K562 (cell line): ENCODE measurements around the gene ARHGAP22. TPM values are rescaled to one million over a fixed set of nuclear protein-coding genes. Genes with fewer than 3 reads are reported as not detected.

Source experiments
- ATAC-seq: fragments of 200-7000 bp; cut with Tn5 transposase; 3 replicates; pipeline ENCODE4 v1.9.1; 2020; ENCODE audit warnings: moderate library complexity
- BruUV-seq: library from RNA; stranded (reverse); fragments of 400-500 nt; replicated peaks from 2 replicates; lab custom pipeline; 2021; lab: Mats Ljungman, UMichigan
- CTCF ChIA-PET: fragments of 300-600 bp; formaldehyde crosslinking; extraction: SDS; loops from one replicate; lab custom pipeline; 2021; ENCODE audit warnings: low intra/inter-chr PET ratio; lab: Yijun Ruan, JAX
- POLR2A ChIA-PET: fragments of 300-600, 350-650 bp; sonication (Branson Sonifier 250); formaldehyde crosslinking; extraction: SDS; loops from one replicate; lab custom pipeline; 2021; ENCODE audit warnings: antibody characterized with exemption, inconsistent platforms; lab: Yijun Ruan, JAX
- DNase-seq, 4 experiments: peaks; one replicate each; pipeline versions ENCODE4 v3.0.0 to v3.0.0-alpha.2; 2011 to 2018; ENCODE audit warnings: low spot score in 3 of 4, mixed read lengths in 3 of 4; ENCODE audit errors: extremely low read depth in 1 of 4
- FAIRE-seq: peaks from 2 replicates; lab custom pipeline; 2011; peaks lifted over from hg19 to GRCh38; lab: Jason Lieb, UNC
- H2AFZ ChIP-seq: 2 replicates; pipeline ENCODE4 v1.6.0; 2011; ENCODE audit warnings: low read depth, low read length, control low read depth, inconsistent platforms
- H3K27ac ChIP-seq: fragments of 200-600 bp; 3 replicates; pipeline ENCODE4 v1.8.0; 2011; ENCODE audit warnings: low read depth, mild to moderate bottlenecking, control low read depth, inconsistent platforms, low read length, moderate library complexity, mixed read lengths; ENCODE audit errors: extremely low read depth
- H3K27me3 ChIP-seq, 2 experiments: fragments of 300-600 bp in 1 of 2; 2 replicates in 1 of 2; 3 replicates in 1 of 2; pipeline versions ENCODE4 v1.6.0 to v1.8.0; 2011; ENCODE audit warnings: inconsistent platforms in 2 of 2, low read length in 2 of 2, mild to moderate bottlenecking in 1 of 2, mixed read lengths in 1 of 2, moderate library complexity in 1 of 2; ENCODE audit not compliant: control insufficient read depth in 2 of 2, insufficient read depth in 2 of 2
- H3K36me3 ChIP-seq: fragments of 300-600 bp; 3 replicates; pipeline ENCODE4 v1.8.0; 2011; ENCODE audit warnings: mild to moderate bottlenecking, low read length, inconsistent platforms; ENCODE audit not compliant: control insufficient read depth, insufficient read depth
- H3K4me1 ChIP-seq, 2 experiments: fragments of 200-600 bp in 1 of 2; replicated peaks in 1 of 2; 2 replicates in 1 of 2; 3 replicates in 1 of 2; pipeline versions ENCODE4 v1.5.1 to v1.8.0; 2011; ENCODE audit warnings: inconsistent platforms in 2 of 2, low read length in 2 of 2, mild to moderate bottlenecking in 1 of 2, mixed read lengths in 1 of 2, moderate library complexity in 1 of 2; ENCODE audit not compliant: control insufficient read depth in 2 of 2, insufficient read depth in 2 of 2
- H3K4me2 ChIP-seq: 2 replicates; pipeline ENCODE4 v1.6.1; 2011; ENCODE audit warnings: low read length, control low read depth, inconsistent platforms, mixed read lengths; ENCODE audit not compliant: insufficient read depth
- H3K4me3 ChIP-seq: fragments of 200-600 bp; sonication (generic), shearing (Covaris generic); 2 replicates; pipeline ENCODE4 v1.5.1; 2016; ENCODE audit warnings: control low read depth, inconsistent platforms
- H3K79me2 ChIP-seq: fragments of 200-600 bp; 3 replicates; pipeline ENCODE4 v1.8.0; 2011; ENCODE audit warnings: low read length, inconsistent platforms; ENCODE audit not compliant: control insufficient read depth, insufficient read depth
- H3K9ac ChIP-seq, 2 experiments: 2 replicates each; pipeline versions ENCODE4 v1.6.0 to v1.6.1; 2011; ENCODE audit warnings: low read depth in 2 of 2, low read length in 2 of 2, control low read depth in 1 of 2, inconsistent platforms in 1 of 2, mild to moderate bottlenecking in 1 of 2, mixed read lengths in 1 of 2; ENCODE audit not compliant: insufficient read depth in 1 of 2
- H3K9me1 ChIP-seq: one replicate; pipeline ENCODE4 v1.6.0; 2011; ENCODE audit warnings: inconsistent platforms, mild to moderate bottlenecking, low read length, moderate library complexity; ENCODE audit not compliant: control insufficient read depth, insufficient read depth
- H3K9me3 ChIP-seq: replicated peaks from 2 replicates; pipeline ENCODE4 v1.5.1; 2011; ENCODE audit warnings: low read depth, low read length, inconsistent platforms; ENCODE audit not compliant: control insufficient read depth, insufficient read depth
- H4K20me1 ChIP-seq: replicated peaks from 2 replicates; pipeline ENCODE4 v1.6.1; 2011; ENCODE audit warnings: low read length, inconsistent platforms, mixed read lengths; ENCODE audit not compliant: control insufficient read depth, insufficient read depth
- ADNP ChIP-seq: fragments of 200-800 bp; sonication (Bioruptor generic); IDR thresholded peaks from 2 replicates; pipeline ENCODE4 v1.6.1; 2016; ENCODE audit warnings: missing genetic modification characterization, missing compliant biosample characterization
- BCOR ChIP-seq: fragments of 450-650 bp; IDR thresholded peaks from 2 replicates; pipeline ENCODE4 v1.6.1; 2016
- FOXJ2 ChIP-seq: fragments of 200-800 bp; sonication (Bioruptor generic); IDR thresholded peaks from 2 replicates; pipeline ENCODE4 v1.6.1; 2016; ENCODE audit warnings: missing genetic modification characterization, missing compliant biosample characterization
- RBM15 ChIP-seq: fragments of 200-400 bp; formaldehyde crosslinking; IDR thresholded peaks from 2 replicates; pipeline ENCODE4 v1.6.1; 2018; ENCODE audit warnings: mild to moderate bottlenecking, low read length, moderate library complexity; ENCODE audit not compliant: insufficient read depth
- RBM25 ChIP-seq: fragments of 200-400 bp; formaldehyde crosslinking; IDR thresholded peaks from 2 replicates; pipeline ENCODE4 v1.6.1; 2018; ENCODE audit warnings: low read length, low read depth, moderate library complexity; ENCODE audit not compliant: severe bottlenecking
- ZFP30 ChIP-seq: fragments of 250-450 bp; sonication (Bioruptor Pico); IDR thresholded peaks from 2 replicates; pipeline ENCODE4 v1.8.0; 2022; ENCODE audit warnings: moderate library complexity, mild to moderate bottlenecking, inconsistent platforms, borderline replicate concordance
- ZFP36 ChIP-seq: fragments of 150-350 bp; IDR thresholded peaks from 2 replicates; pipeline ENCODE4 v1.6.1; 2018; ENCODE audit warnings: low read length, low read depth; ENCODE audit not compliant: partially characterized antibody
- ZKSCAN3 ChIP-seq: fragments of 250-450 bp; sonication (Bioruptor Pico); IDR thresholded peaks from 2 replicates; pipeline ENCODE4 v1.4.0; 2020
- WGBS: fragments of 100-300 bp; shearing (Covaris generic); methylation state at CpG from one replicate; pipeline ENCODE4 v1.1.6; 2016; ENCODE audit warnings: low coverage, mixed read lengths; ENCODE audit not compliant: insufficient coverage; ENCODE audit errors: missing lambda C conversion rate; 5-methylcytosine and 5-hydroxymethylcytosine counted together
- in situ Hi-C: fragments of 300-500 bp; cut with MboI; formaldehyde crosslinking; loops from 4 replicates; pipeline ENCODE4 v1.15.0; 2018; ENCODE audit warnings: inconsistent platforms, mixed read lengths
- intact Hi-C: fragments of 100-400 bp; cut with micrococcal nuclease; formaldehyde crosslinking; loops from 2 replicates; pipeline ENCODE4 v1.14.2; 2022
- polyA plus RNA-seq, 8 experiments: library from polyadenylated mRNA; depleted of rRNA in 4 of 8; stranded (reverse) in 5 of 8; unstranded in 3 of 8; fragments of >200 nt; fragmentation: Nextera tagmentation in 2 of 8; fragmentation: Illumina TruSeq in 1 of 8; extraction: Ambion mirVana in 2 of 8; extraction: Trizol in 1 of 8; gene quantifications; 2 replicates each; pipeline versions ENCODE4 v1.2.1 to v1.2.3, GENCODE V29; 2011 to 2014; ENCODE audit warnings: inconsistent platforms in 1 of 8, missing spikeins in 1 of 8
- total RNA-seq, 7 experiments: library from RNA; depleted of rRNA in 6 of 7; stranded (reverse); fragments of >200 nt in 6 of 7; fragmentation: Illumina TruSeq in 2 of 7; extraction: Trizol in 2 of 7; gene quantifications; 2 replicates each; pipeline versions ENCODE4 v1.2.1 to v1.2.3, GENCODE V29; 2011 to 2021; ENCODE audit warnings: low replicate concordance in 1 of 7
- TF ChIP-seq, protein P1 (sequence below), 3 experiments: IDR thresholded peaks in 2 of 3; conservative IDR thresholded peaks in 1 of 3; 2 replicates each; pipeline ENCODE4 v1.5.1; 2011 to 2012; ENCODE audit warnings: low read length in 3 of 3, mild to moderate bottlenecking in 3 of 3, control low read depth in 2 of 3, improper control_type of control experiment in 1 of 3, inconsistent platforms in 1 of 3, low read depth in 1 of 3, mixed read lengths in 1 of 3, moderate library complexity in 1 of 3; ENCODE audit not compliant: insufficient read depth in 2 of 3

ARHGAP22 gene
- total and polyA plus RNA-seq, 9 of the 15 experiments (the other 6 are each of a cell fraction or from before 2014, with no cell fraction given), result 1.3 to 28.1 (median 12.7) TPM

DNA sequence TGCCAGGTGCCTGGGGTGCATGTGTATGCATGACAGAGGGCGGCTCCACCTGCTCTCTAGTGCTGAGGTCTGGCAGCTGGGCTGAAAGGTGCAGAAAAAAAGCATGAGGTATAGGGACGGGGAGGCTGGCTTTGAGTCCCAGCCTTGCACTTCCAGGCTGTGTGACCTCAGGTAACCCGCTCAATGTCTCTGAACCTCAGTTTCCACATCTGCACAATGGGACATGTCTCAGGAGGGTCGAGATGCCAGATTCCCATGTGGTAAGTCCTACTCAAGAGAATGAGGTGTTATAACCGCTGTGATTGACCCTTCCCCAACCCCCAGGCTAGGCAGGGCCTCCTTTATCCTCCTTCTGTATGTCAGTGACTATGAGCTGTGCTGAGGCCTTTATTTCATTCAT lies 48.8 kb downstream of the ARHGAP22 start:
- Histone ChIP-seq H3K4me2 (no peak overlapping the region), H3K4me3 (no peak overlapping the region), H3K79me2 (no peaks in the 10 kb centered on the region), H3K9me3 (no peaks in the 10 kb centered on the region), H3K27me3 (peaks cover 0 to 17% of the 10 kb centered on the region in 2 experiments; a peak in 3 of 5 replicates), H3K36me3 (no peaks in the 10 kb centered on the region), H3K27ac (no peak overlapping the region), H3K9me1 (no peaks in the 10 kb centered on the region), H3K4me1 (no peaks in the 10 kb centered on the region), H3K9ac (no peak overlapping the region), H2AFZ (no peak overlapping the region), H4K20me1 (no peaks in the 10 kb centered on the region)
- ChIA-PET CTCF (no interaction called here), POLR2A (no interaction called here)
- FAIRE-seq (no peak), ATAC-seq (no peak), DNase-seq (no peak)
- TF ChIP-seq ZFP36, result peak; percentile 51
- no peak for TF ChIP-seq ZFP30
- TF ChIP-seq ADNP (tag), result 0 out of 2 replicates have a peak, but pooled peaks have one; percentile 24
- TF ChIP-seq RBM25, result peak; percentile 85
- TF ChIP-seq BCOR, result 0 out of 2 replicates have a peak, but pooled peaks have one; percentile 25
- no TSS peak for BruUV-seq
- intact Hi-C loops (no loop called here), in situ Hi-C loops (no loop called here)
- 2% methylated on average over 5 of the region's 5 CpGs for WGBS

DNA sequence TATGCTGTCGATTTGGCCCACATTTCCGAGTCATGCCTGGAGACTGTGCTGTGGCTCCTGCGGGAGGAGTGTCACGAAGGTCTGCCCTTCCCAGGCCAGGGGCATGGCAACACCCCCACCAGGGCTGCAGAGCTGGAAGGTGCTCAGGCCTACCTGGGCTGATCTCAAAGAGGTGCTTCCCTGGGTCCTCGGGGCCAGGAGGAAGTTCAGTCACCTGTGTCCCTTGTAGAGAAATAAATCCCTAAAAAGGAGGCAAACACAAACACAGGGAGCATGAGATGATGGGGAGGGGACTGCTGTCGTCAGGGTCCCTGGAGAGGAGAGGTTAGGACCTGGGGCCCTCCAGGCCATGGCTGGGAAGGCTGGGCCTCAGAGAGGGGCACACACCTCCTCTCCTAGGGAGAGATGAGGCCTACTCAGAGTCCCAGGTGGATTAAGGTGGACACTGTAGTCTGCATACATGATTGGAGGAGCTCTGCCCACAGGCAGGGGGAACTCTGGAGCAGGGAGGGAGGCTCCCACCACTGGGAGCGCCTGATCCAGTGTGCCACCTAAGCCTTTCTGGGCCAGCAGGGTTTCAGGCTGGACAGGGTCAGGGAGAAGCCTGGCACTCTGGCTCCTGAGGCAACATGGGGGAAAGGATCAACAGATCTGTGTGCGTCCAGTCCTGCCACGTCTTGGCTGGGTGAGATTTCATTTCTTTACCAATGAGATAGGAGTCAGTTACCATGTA lies 49.4 kb downstream of the ARHGAP22 start:
- ChIA-PET CTCF (no interaction called here), POLR2A (no interaction called here)
- no peaks in the 10 kb centered on the region for H3K9me3 ChIP-seq
- intact Hi-C loops (no loop called here), in situ Hi-C loops (no loop called here)
- peak overlapping the region in 1 of 2 experiments; percentile 23; a peak in 1 of 4 replicates for H3K9ac ChIP-seq
- no peak overlapping the region for H3K4me2 ChIP-seq
- H3K9me1 ChIP-seq, result no peaks in the 10 kb centered on the region
- ATAC-seq (no peak), DNase-seq (no peak), FAIRE-seq (no peak)
- peaks cover 0 to 18% of the 10 kb centered on the region in 2 experiments; a peak in 3 of 5 replicates for H3K27me3 ChIP-seq
- no TSS peak for BruUV-seq
- H3K36me3 ChIP-seq, result no peaks in the 10 kb centered on the region
- no peak overlapping the region for H2AFZ ChIP-seq
- H3K4me3 ChIP-seq, result no peak overlapping the region
- no peaks in the 10 kb centered on the region for H4K20me1 ChIP-seq
- 2% methylated on average over 9 of the region's 9 CpGs for WGBS
- TF ChIP-seq, protein P1, sequence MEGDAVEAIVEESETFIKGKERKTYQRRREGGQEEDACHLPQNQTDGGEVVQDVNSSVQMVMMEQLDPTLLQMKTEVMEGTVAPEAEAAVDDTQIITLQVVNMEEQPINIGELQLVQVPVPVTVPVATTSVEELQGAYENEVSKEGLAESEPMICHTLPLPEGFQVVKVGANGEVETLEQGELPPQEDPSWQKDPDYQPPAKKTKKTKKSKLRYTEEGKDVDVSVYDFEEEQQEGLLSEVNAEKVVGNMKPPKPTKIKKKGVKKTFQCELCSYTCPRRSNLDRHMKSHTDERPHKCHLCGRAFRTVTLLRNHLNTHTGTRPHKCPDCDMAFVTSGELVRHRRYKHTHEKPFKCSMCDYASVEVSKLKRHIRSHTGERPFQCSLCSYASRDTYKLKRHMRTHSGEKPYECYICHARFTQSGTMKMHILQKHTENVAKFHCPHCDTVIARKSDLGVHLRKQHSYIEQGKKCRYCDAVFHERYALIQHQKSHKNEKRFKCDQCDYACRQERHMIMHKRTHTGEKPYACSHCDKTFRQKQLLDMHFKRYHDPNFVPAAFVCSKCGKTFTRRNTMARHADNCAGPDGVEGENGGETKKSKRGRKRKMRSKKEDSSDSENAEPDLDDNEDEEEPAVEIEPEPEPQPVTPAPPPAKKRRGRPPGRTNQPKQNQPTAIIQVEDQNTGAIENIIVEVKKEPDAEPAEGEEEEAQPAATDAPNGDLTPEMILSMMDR (IDR thresholded peaks at IDR 0.05 in 2 of 3, conservative IDR thresholded peaks at IDR 0.05 in 1 of 3; ENCODE audit: insufficient read depth in 2 of 3, low read depth in 1 of 3, low read length in 3 of 3), result 0 out of 6 replicates have a peak, but pooled peaks of 1 of the 3 experiments have one; percentile 20
- TF ChIP-seq RBM15 (no peak), FOXJ2 (tag) (no peak), ZKSCAN3 (CRISPR knock-in tag) (no peak)
- no peaks in the 10 kb centered on the region for H3K4me1 ChIP-seq
- H3K79me2 ChIP-seq, result no peaks in the 10 kb centered on the region
- no peak overlapping the region for H3K27ac ChIP-seq
